HT1080 (cell line): ENCODE measurements around the gene TRIM50. TPM values are rescaled to one million over a fixed set of nuclear protein-coding genes. Genes with fewer than 3 reads are reported as not detected.

Experiments
- small RNA-seq: library from RNA; depleted of rRNA; stranded (forward); fragments of <200 nt; gene quantifications from one replicate; pipeline ENCODE3, GENCODE V24; 2014
- total RNA-seq: library from RNA; depleted of rRNA; stranded (reverse); fragments of >200 nt; shearing (Covaris generic); gene quantifications from 2 replicates; pipeline ENCODE4 v1.2.3, GENCODE V29; 2014; rRNA removed

Gene TRIM50
- total RNA-seq, 1 experiment from 2014 or later: not detected

Small RNAs within 50 kb of the gene (small RNA-seq; reads per million reads assigned to genes)
- not detected for gene RNU6-1080P

Other genes starting within 250 kb of the TRIM50 start
- gene SPDYE9, start 242.0 kb downstream of the TRIM50 start, total RNA-seq: not detected in 2 replicates
- 50.2 and 50.3 TPM in 2 replicates for gene NSUN5, start 19.3 kb downstream of the TRIM50 start, total RNA-seq
- gene FKBP6, start 79 bp upstream of the TRIM50 start, total RNA-seq: not detected in 2 replicates
- 0.10 TPM in 1 of 2 replicates, not detected in the other for gene FZD9, start 105.7 kb upstream of the TRIM50 start, total RNA-seq
- gene BAZ1B, start 194.2 kb upstream of the TRIM50 start, total RNA-seq: 68.5 and 70.7 TPM in 2 replicates
- gene BCL7B, start 229.6 kb upstream of the TRIM50 start, total RNA-seq: 40.9 and 49.6 TPM in 2 replicates